Measurements from ENCODE around the gene SSTR1.

- no peak for TF ChIP-seq CTCF (conservative IDR thresholded peaks at IDR 0.05)
- no peak for TF ChIP-seq EZH2 (IDR thresholded peaks at IDR 0.05; ENCODE audit: low read depth)
Observed at GRCh38 chr14:38201137-38201828, 6.4 kb upstream of the SSTR1 start.

Measured in PC-9 (cell line).